ENCODE results near the gene PALS2.

Gene PALS2

GRCh38 chr7:24580283-24580946 lies 7.2 kb downstream of the PALS2 start:
- H3K9me3 ChIP-seq = no peaks in the 10 kb centered on the region
- H3K4me1 ChIP-seq = peaks cover 34% of the 10 kb centered on the region
- no peak for TF ChIP-seq Cebpa-rat (IDR thresholded peaks at IDR 0.05)
- peaks cover 68% of the 10 kb centered on the region for H4K20me1 ChIP-seq
- no peak overlapping the region for H3K9ac ChIP-seq
- H3K27ac ChIP-seq = no peak overlapping the region
- no peak overlapping the region for H3K4me3 ChIP-seq
- H3K36me3 ChIP-seq = no peaks in the 10 kb centered on the region
- no peaks in the 10 kb centered on the region for H3K27me3 ChIP-seq
- H3K4me2 ChIP-seq = no peak overlapping the region

GRCh38 chr7:24582166-24582565 lies 8.9 kb downstream of the PALS2 start:
- H3K4me2 ChIP-seq = no peak overlapping the region
- no peak for TF ChIP-seq Cebpa-rat (IDR thresholded peaks at IDR 0.05)
- no peak overlapping the region for H3K9ac ChIP-seq
- H3K9me3 ChIP-seq = no peaks in the 10 kb centered on the region
- no peaks in the 10 kb centered on the region for H3K27me3 ChIP-seq
- peaks cover 64% of the 10 kb centered on the region for H4K20me1 ChIP-seq
- H3K4me3 ChIP-seq = no peak overlapping the region
- no peak overlapping the region for H3K27ac ChIP-seq
- H3K36me3 ChIP-seq = no peaks in the 10 kb centered on the region
- peaks cover 16% of the 10 kb centered on the region for H3K4me1 ChIP-seq

GRCh38 chr7:24587853-24588252 lies 14.6 kb downstream of the PALS2 start:
- Histone ChIP-seq H3K9me3 (peaks cover 6% of the 10 kb centered on the region; the same call in 1 of the 2 replicates), H4K20me1 (peaks cover 27% of the 10 kb centered on the region), H3K27me3 (no peaks in the 10 kb centered on the region), H3K9ac (no peak overlapping the region), H3K4me3 (no peak overlapping the region), H3K4me2 (no peak overlapping the region), H3K27ac (no peak overlapping the region), H3K4me1 (0 out of 2 replicates have a peak, but pooled peaks cover 4% of the 10 kb centered on the region), H3K36me3 (peaks cover 5% of the 10 kb centered on the region)
- TF ChIP-seq Cebpa-rat (IDR thresholded peaks at IDR 0.05) = no peak

- 0 out of 2 replicates have a peak, but pooled peaks cover 4% of the 10 kb centered on the region for H3K4me1 ChIP-seq
- no peak overlapping the region for H3K4me3 ChIP-seq
- H3K9ac ChIP-seq = no peak overlapping the region
- H4K20me1 ChIP-seq = peaks cover 23% of the 10 kb centered on the region
- no peak for TF ChIP-seq Cebpa-rat (IDR thresholded peaks at IDR 0.05)
- H3K27me3 ChIP-seq = no peaks in the 10 kb centered on the region
- H3K27ac ChIP-seq = no peak overlapping the region
- no peak overlapping the region for H3K4me2 ChIP-seq
- H3K9me3 ChIP-seq = peaks cover 13% of the 10 kb centered on the region; the same call in 1 of the 2 replicates
- peaks cover 14% of the 10 kb centered on the region for H3K36me3 ChIP-seq
These were observed 17.9 kb downstream of the PALS2 start for GRCh38 chr7:24591152-24591551.

GRCh38 chr7:24595671-24596418 lies 22.6 kb downstream of the PALS2 start:
- Histone ChIP-seq H3K4me2 (no peak overlapping the region), H3K27me3 (no peaks in the 10 kb centered on the region), H3K9me3 (peaks cover 17% of the 10 kb centered on the region; the same call in 1 of the 2 replicates), H3K27ac (no peak overlapping the region), H3K4me1 (peaks cover 8% of the 10 kb centered on the region), H3K9ac (no peak overlapping the region), H3K4me3 (no peak overlapping the region), H3K36me3 (peaks cover 14% of the 10 kb centered on the region), H4K20me1 (peaks cover 21% of the 10 kb centered on the region)
- no peak for TF ChIP-seq Cebpa-rat (IDR thresholded peaks at IDR 0.05)

GRCh38 chr7:24597014-24597413 lies 23.8 kb downstream of the PALS2 start:
- no peak overlapping the region for H3K4me3 ChIP-seq
- no peaks in the 10 kb centered on the region for H3K27me3 ChIP-seq
- H3K4me2 ChIP-seq = no peak overlapping the region
- no peak for TF ChIP-seq Cebpa-rat (IDR thresholded peaks at IDR 0.05)
- H3K4me1 ChIP-seq = peaks cover 18% of the 10 kb centered on the region
- H3K9me3 ChIP-seq = peaks cover 21% of the 10 kb centered on the region; the same call in 1 of the 2 replicates
- peaks cover 13% of the 10 kb centered on the region for H3K36me3 ChIP-seq
- no peak overlapping the region for H3K27ac ChIP-seq
- no peak overlapping the region for H3K9ac ChIP-seq
- H4K20me1 ChIP-seq = peaks cover 21% of the 10 kb centered on the region

GRCh38 chr7:24601600-24601999 lies 28.3 kb downstream of the PALS2 start:
- peaks cover 23% of the 10 kb centered on the region; the same call in 1 of the 2 replicates for H4K20me1 ChIP-seq
- peak overlapping the region; percentile 42; the same call in 1 of the 2 replicates for H3K4me2 ChIP-seq
- no peak overlapping the region for H3K9ac ChIP-seq
- no peak overlapping the region for H3K4me3 ChIP-seq
- no peaks in the 10 kb centered on the region for H3K27me3 ChIP-seq
- peaks cover 18% of the 10 kb centered on the region for H3K36me3 ChIP-seq
- H3K27ac ChIP-seq = no peak overlapping the region
- no peak for TF ChIP-seq Cebpa-rat (IDR thresholded peaks at IDR 0.05)
- H3K9me3 ChIP-seq = peaks cover 36% of the 10 kb centered on the region
- peaks cover 18% of the 10 kb centered on the region for H3K4me1 ChIP-seq

GRCh38 chr7:24602860-24603456 lies 29.7 kb downstream of the PALS2 start:
- Histone ChIP-seq H3K4me2 (no peak overlapping the region), H3K4me1 (peaks cover 18% of the 10 kb centered on the region), H3K4me3 (0 out of 2 replicates have a peak overlapping the region, but pooled peaks have one; percentile 5), H4K20me1 (peaks cover 15% of the 10 kb centered on the region; the same call in 1 of the 2 replicates), H3K27ac (no peak overlapping the region), H3K9ac (no peak overlapping the region), H3K9me3 (peaks cover 36% of the 10 kb centered on the region), H3K27me3 (no peaks in the 10 kb centered on the region), H3K36me3 (peaks cover 18% of the 10 kb centered on the region)
- TF ChIP-seq Cebpa-rat (IDR thresholded peaks at IDR 0.05) = no peak

GRCh38 chr7:24604630-24605029 lies 31.4 kb downstream of the PALS2 start:
- TF ChIP-seq Cebpa-rat (IDR thresholded peaks at IDR 0.05) = no peak
- no peak overlapping the region for H3K27ac ChIP-seq
- no peak overlapping the region for H3K4me3 ChIP-seq
- peaks cover 33% of the 10 kb centered on the region for H3K9me3 ChIP-seq
- H3K4me2 ChIP-seq = no peak overlapping the region
- peaks cover 25% of the 10 kb centered on the region for H3K4me1 ChIP-seq
- H4K20me1 ChIP-seq = peaks cover 19% of the 10 kb centered on the region; the same call in 1 of the 2 replicates
- H3K36me3 ChIP-seq = peaks cover 18% of the 10 kb centered on the region
- H3K9ac ChIP-seq = no peak overlapping the region
- no peaks in the 10 kb centered on the region for H3K27me3 ChIP-seq
